GM12873 (cell line): ENCODE measurements around the gene KIF22.

Experiments used
- TF ChIP-seq, protein P1 (sequence below): IDR thresholded peaks from 2 replicates; pipeline ENCODE4 v1.5.1; 2012; ENCODE audit warnings: low read depth, mild to moderate bottlenecking, moderate library complexity, low read length, control low read depth; ENCODE audit not compliant: insufficient read depth; ENCODE audit errors: missing control alignments

KIF22 gene

DNA sequence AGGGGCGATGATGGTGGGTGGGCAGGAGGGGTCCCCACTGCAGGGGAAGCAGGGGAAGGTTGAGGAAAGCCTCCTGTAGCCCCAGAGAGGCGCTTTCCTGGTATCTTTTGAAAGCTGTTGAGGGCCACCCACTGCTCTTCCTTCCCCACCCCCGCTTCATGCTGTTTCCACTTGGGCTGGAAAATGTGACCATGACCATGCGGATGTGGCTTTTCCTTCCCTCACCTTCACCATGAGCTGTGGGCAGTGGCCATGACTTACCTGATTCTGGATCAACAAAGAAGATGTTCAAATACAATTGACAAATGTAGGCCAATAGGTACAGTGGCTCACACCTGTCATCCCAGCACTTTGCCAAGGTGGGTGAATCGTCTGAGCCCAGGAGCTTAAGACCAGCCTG, 43.5 kb downstream of the KIF22 start:
- TF ChIP-seq, protein P1, sequence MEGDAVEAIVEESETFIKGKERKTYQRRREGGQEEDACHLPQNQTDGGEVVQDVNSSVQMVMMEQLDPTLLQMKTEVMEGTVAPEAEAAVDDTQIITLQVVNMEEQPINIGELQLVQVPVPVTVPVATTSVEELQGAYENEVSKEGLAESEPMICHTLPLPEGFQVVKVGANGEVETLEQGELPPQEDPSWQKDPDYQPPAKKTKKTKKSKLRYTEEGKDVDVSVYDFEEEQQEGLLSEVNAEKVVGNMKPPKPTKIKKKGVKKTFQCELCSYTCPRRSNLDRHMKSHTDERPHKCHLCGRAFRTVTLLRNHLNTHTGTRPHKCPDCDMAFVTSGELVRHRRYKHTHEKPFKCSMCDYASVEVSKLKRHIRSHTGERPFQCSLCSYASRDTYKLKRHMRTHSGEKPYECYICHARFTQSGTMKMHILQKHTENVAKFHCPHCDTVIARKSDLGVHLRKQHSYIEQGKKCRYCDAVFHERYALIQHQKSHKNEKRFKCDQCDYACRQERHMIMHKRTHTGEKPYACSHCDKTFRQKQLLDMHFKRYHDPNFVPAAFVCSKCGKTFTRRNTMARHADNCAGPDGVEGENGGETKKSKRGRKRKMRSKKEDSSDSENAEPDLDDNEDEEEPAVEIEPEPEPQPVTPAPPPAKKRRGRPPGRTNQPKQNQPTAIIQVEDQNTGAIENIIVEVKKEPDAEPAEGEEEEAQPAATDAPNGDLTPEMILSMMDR: no peak

- TF ChIP-seq, protein P1: no peak
Observed at GRCh38 chr16:29835926-29836325, 45.4 kb downstream of the KIF22 start.

DNA sequence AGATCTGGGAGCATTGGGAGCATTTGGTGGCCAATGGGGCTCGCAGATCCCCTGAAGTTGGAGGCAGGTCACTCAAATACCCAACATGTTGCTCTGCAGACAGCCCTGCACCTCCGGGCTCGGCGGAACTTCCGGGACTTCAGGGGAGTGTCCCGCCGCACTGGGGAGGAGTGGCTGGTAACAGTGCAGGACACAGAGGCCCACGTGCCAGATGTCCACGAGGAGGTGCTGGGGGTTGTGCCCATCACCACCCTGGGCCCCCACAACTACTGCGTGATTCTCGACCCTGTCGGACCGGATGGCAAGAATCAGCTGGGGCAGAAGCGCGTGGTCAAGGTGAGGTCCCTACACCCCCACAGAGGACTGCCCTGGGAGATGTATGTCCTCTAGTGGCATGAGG, 46.1 kb downstream of the KIF22 start:
- TF ChIP-seq, protein P1: no peak

- TF ChIP-seq, protein P1: no peak
Observed at GRCh38 chr16:29837841-29838240, 47.3 kb downstream of the KIF22 start.

- TF ChIP-seq, protein P1: no peak
Observed at GRCh38 chr16:29839822-29840221, 49.3 kb downstream of the KIF22 start.

- TF ChIP-seq, protein P1: no peak
Observed at GRCh38 chr16:29840240-29840639, 49.7 kb downstream of the KIF22 start.

DNA sequence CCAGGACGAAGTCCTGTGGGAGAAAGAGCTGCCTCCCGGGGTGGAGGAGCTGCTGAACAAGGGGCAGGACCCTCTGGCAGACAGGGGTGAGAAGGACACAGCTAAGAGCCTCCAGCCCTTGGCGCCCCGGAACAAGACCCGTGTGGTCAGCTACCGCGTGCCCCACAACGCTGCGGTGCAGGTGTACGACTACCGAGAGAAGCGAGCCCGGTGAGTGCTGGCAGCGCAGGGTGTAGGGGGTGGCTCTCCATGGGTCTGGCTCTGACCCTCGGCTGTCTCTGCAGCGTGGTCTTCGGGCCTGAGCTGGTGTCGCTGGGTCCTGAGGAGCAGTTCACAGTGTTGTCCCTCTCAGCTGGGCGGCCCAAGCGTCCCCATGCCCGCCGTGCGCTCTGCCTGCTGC, 51.1 kb downstream of the KIF22 start:
- TF ChIP-seq, protein P1: no peak
